SK-N-SH (cell line): Measurements from ENCODE around the gene RBL1. TPM values are rescaled to one million over a fixed set of nuclear protein-coding genes. Genes with fewer than 3 reads are reported as not detected.
"Not testable (repeated sequence)": the region's sequence is repeated elsewhere in the genome, so short reads cannot be mapped to it uniquely, and the experiment has no call there.

Source experiments
- CTCF ChIA-PET: fragments of 300-600, 350-600 bp; formaldehyde crosslinking; extraction: SDS; loops from one replicate; lab custom pipeline; 2021; lab: Yijun Ruan, JAX
- POLR2A ChIA-PET: fragments of 350-600 bp; sonication (Branson Sonifier 250); formaldehyde crosslinking; extraction: SDS; loops from one replicate; lab custom pipeline; 2020; ENCODE audit warnings: antibody characterized with exemption, inconsistent platforms; lab: Yijun Ruan, JAX
- DNase-seq: peaks from one replicate; pipeline ENCODE4 v3.0.0; 2012
- H2AFZ ChIP-seq: fragments of 200-600 bp; sonication (generic); 2 replicates; pipeline ENCODE4 v1.8.1; 2016; ENCODE audit warnings: antibody characterized with exemption, mild to moderate bottlenecking, low read depth
- H3F3A ChIP-seq: fragments of 200-600 bp; sonication (generic); replicated peaks from 2 replicates; pipeline ENCODE3; 2016; ENCODE audit warnings: antibody characterized with exemption, mild to moderate bottlenecking; ENCODE audit not compliant: insufficient read depth
- H3K27ac ChIP-seq, 2 experiments: fragments of 200-500 bp in 1 of 2; fragments of 200-600 bp in 1 of 2; sonication (Bioruptor generic) in 1 of 2; sonication (generic), shearing (Covaris generic) in 1 of 2; 2 replicates each; pipeline versions ENCODE4 v1.5.1 to v1.6.1; 2014 to 2016; ENCODE audit warnings: low read depth in 2 of 2, inconsistent platforms in 1 of 2, low read length in 1 of 2, mild to moderate bottlenecking in 1 of 2, mixed read lengths in 1 of 2
- H3K27me3 ChIP-seq: fragments of 200-600 bp; sonication (generic), shearing (Covaris generic); 2 replicates; pipeline ENCODE4 v1.6.1; 2016; ENCODE audit warnings: mixed run types; ENCODE audit not compliant: insufficient read depth
- H3K36me3 ChIP-seq, 2 experiments: fragments of 200-500 bp in 1 of 2; fragments of 200-600 bp in 1 of 2; sonication (Bioruptor generic) in 1 of 2; sonication (generic) in 1 of 2; replicated peaks in 1 of 2; 2 replicates each; pipeline versions ENCODE3 to v1.5.1; 2014 to 2016; ENCODE audit warnings: low read length in 1 of 2, mild to moderate bottlenecking in 1 of 2; ENCODE audit not compliant: insufficient read depth in 2 of 2, control insufficient read depth in 1 of 2
- H3K4me1 ChIP-seq, 2 experiments: fragments of 200-500 bp in 1 of 2; fragments of 200-600 bp in 1 of 2; sonication (Bioruptor generic) in 1 of 2; sonication (generic), shearing (Covaris generic) in 1 of 2; 2 replicates each; pipeline versions ENCODE4 v1.5.1 to v1.6.1; 2014 to 2016; ENCODE audit warnings: low read depth in 1 of 2, low read length in 1 of 2, mixed run types in 1 of 2; ENCODE audit not compliant: insufficient read depth in 2 of 2, control insufficient read depth in 1 of 2
- H3K4me2 ChIP-seq: fragments of 200-600 bp; sonication (generic), shearing (Covaris generic); 2 replicates; pipeline ENCODE4 v1.6.1; 2017; ENCODE audit warnings: mixed run types
- H3K4me3 ChIP-seq, 2 experiments: fragments of 200-500 bp in 1 of 2; fragments of 200-600 bp in 1 of 2; sonication (Bioruptor generic) in 1 of 2; sonication (generic), shearing (Covaris generic) in 1 of 2; 2 replicates each; pipeline versions ENCODE4 v1.5.1 to v1.8.1; 2014 to 2016; ENCODE audit warnings: low read depth in 2 of 2, inconsistent platforms in 1 of 2, low read length in 1 of 2, mild to moderate bottlenecking in 1 of 2, mixed read lengths in 1 of 2, moderate library complexity in 1 of 2
- H3K79me2 ChIP-seq: fragments of 200-600 bp; sonication (generic); 2 replicates; pipeline ENCODE4 v1.8.1; 2017; ENCODE audit warnings: mild to moderate bottlenecking; ENCODE audit not compliant: insufficient read depth
- H3K9ac ChIP-seq: fragments of 200-600 bp; sonication (generic); 2 replicates; pipeline ENCODE4 v1.6.1; 2017; ENCODE audit warnings: mixed run types
- H3K9me2 ChIP-seq: fragments of 200-600 bp; sonication (generic); 2 replicates; pipeline ENCODE4 v1.6.1; 2017; ENCODE audit warnings: mixed run types
- H3K9me3 ChIP-seq: fragments of 200-600 bp; sonication (generic); 2 replicates; pipeline ENCODE4 v1.6.1; 2017; ENCODE audit warnings: mixed run types, mild to moderate bottlenecking, moderate library complexity
- H4K20me1 ChIP-seq: fragments of 200-600 bp; sonication (generic); 2 replicates; pipeline ENCODE4 v1.6.1; 2017; ENCODE audit warnings: mild to moderate bottlenecking, mixed run types; ENCODE audit not compliant: insufficient read depth
- CHD2 ChIP-seq: fragments of 150-350 bp; IDR thresholded peaks from 2 replicates; pipeline ENCODE4 v1.6.1; 2018; ENCODE audit warnings: low read length; ENCODE audit not compliant: partially characterized antibody
- CTCF ChIP-seq: fragments of 200-600 bp; sonication (generic); IDR thresholded peaks from 2 replicates; pipeline ENCODE4 v1.6.1; 2017; ENCODE audit warnings: antibody characterized with exemption, mild to moderate bottlenecking, moderate library complexity
- EZH2phosphoT487 ChIP-seq: fragments of 200-600 bp; sonication (generic); IDR thresholded peaks from 2 replicates; pipeline ENCODE4 v1.6.1; 2017; ENCODE audit warnings: low read depth, mixed run types, mild to moderate bottlenecking, antibody characterized with exemption, moderate library complexity, borderline replicate concordance
- FOXM1 ChIP-seq: IDR thresholded peaks from 2 replicates; pipeline ENCODE4 v1.4.0; 2012; ENCODE audit warnings: low read depth, mild to moderate bottlenecking
- GABPA ChIP-seq: IDR thresholded peaks from 2 replicates; pipeline ENCODE4 v1.4.0; 2012; ENCODE audit warnings: low read depth, mild to moderate bottlenecking
- IRF3 ChIP-seq: fragments of 150-350 bp; IDR thresholded peaks from 2 replicates; pipeline ENCODE4 v1.6.1; 2016; ENCODE audit warnings: mild to moderate bottlenecking, low read depth, low read length
- MAX ChIP-seq: IDR thresholded peaks from 2 replicates; pipeline ENCODE4 v1.4.0; 2012; ENCODE audit warnings: low read depth
- MEF2A ChIP-seq: IDR thresholded peaks from 2 replicates; pipeline ENCODE4 v1.4.0; 2012; ENCODE audit warnings: low read depth, borderline replicate concordance
- NFIC ChIP-seq: IDR thresholded peaks from 2 replicates; pipeline ENCODE4 v1.4.0; 2012; ENCODE audit warnings: borderline replicate concordance
- NRF1 ChIP-seq: IDR thresholded peaks from 2 replicates; pipeline ENCODE4 v1.6.1; 2012; ENCODE audit warnings: low read depth, mild to moderate bottlenecking, low read length
- RAD21 ChIP-seq: IDR thresholded peaks from 2 replicates; pipeline ENCODE4 v1.6.1; 2012; ENCODE audit warnings: mild to moderate bottlenecking, low read length
- RCOR1 ChIP-seq: fragments of 150-350 bp; IDR thresholded peaks from 2 replicates; pipeline ENCODE4 v1.6.1; 2017; ENCODE audit warnings: antibody characterized with exemption, low read length
- RFX5 ChIP-seq: IDR thresholded peaks from 2 replicates; pipeline ENCODE4 v1.6.1; 2012; ENCODE audit warnings: mild to moderate bottlenecking, improper control_type of control experiment, low read length
- RXRA ChIP-seq: IDR thresholded peaks from 2 replicates; pipeline ENCODE4 v1.4.0; 2012; ENCODE audit warnings: low read depth, mild to moderate bottlenecking, borderline replicate concordance
- SIN3A ChIP-seq: IDR thresholded peaks from 2 replicates; pipeline ENCODE4 v1.6.1; 2012; ENCODE audit warnings: low read depth, mild to moderate bottlenecking, low read length, moderate library complexity, borderline replicate concordance
- TAF1 ChIP-seq: IDR thresholded peaks from 2 replicates; pipeline ENCODE4 v1.6.1; 2012; ENCODE audit warnings: low read depth, mild to moderate bottlenecking, low read length, moderate library complexity, borderline replicate concordance
- TCF12 ChIP-seq: IDR thresholded peaks from 2 replicates; pipeline ENCODE4 v1.4.0; 2012
- TEAD4 ChIP-seq: IDR thresholded peaks from 2 replicates; pipeline ENCODE4 v1.4.0; 2012; ENCODE audit warnings: mild to moderate bottlenecking, borderline replicate concordance; ENCODE audit not compliant: insufficient read depth
- ZBTB33 ChIP-seq: IDR thresholded peaks from 2 replicates; pipeline ENCODE4 v1.4.0; 2012; ENCODE audit warnings: low read depth, borderline replicate concordance
- WGBS: methylation state at CpG from one replicate; pipeline ENCODE4 v1.1.6; 2017; ENCODE audit warnings: low lambda C conversion rate; 5-methylcytosine and 5-hydroxymethylcytosine counted together
- polyA plus RNA-seq, 3 experiments: library from polyadenylated mRNA; depleted of rRNA; stranded (reverse); fragments of >200 nt; gene quantifications; 2 replicates each; pipeline ENCODE4 v1.2.3, GENCODE V29; 2012
- TF ChIP-seq, protein P1 (sequence below): IDR thresholded peaks from 2 replicates; pipeline ENCODE4 v1.4.0; 2012; ENCODE audit warnings: low read depth, borderline replicate concordance

The RBL1 gene
- polyA plus RNA-seq, 1 of the 3 experiments (the other 2 are of a cell fraction), result 2.5 TPM

DNA sequence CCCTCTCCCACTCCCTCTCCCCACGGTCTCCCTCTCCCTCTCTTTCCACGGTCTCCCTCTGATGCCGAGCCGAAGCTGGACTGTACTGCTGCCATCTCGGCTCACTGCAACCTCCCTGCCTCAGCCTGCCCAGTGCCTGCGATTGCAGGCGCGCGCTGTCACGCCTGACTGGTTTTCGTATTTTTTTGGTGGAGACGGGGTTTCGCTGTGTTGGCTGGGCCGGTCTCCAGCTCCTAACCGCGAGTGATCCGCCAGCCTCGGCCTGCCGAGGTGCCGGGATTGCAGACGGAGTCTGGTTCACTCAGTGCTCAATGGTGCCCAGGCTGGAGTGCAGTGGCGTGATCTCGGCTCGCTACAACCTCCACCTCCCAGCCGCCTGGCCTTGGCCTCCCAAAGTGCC is 83.9 kb downstream of the RBL1 start:
- H3K27me3 ChIP-seq, CTCF ChIA-PET, POLR2A ChIA-PET: not testable (repeated sequence)

DNA sequence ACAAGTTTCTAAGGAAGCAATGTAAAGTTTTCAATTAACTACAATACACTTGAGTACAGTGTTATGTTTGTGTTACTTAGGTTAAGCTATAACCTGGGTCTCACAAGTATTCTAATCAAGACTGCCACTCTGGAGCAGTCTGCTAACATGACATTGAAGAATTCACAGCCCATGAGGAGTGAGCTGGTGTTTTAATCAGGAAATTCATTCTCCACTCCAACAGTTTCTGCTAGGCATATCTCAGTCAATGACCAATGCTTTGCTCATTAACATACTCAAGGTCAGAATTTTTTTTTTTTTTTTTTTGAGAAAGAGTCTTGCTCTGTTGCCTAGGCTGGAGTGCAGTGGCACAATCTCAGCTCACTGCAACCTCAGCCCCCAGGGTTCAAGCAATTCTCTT is 84.7 kb downstream of the RBL1 start:
- Histone ChIP-seq H3K9ac (no peak overlapping the region), H3K4me3 (no peak overlapping the region), H3K79me2 (no peaks in the 10 kb centered on the region), H3K27ac (no peak overlapping the region), H3K9me3 (no peaks in the 10 kb centered on the region), H2AFZ (no peak overlapping the region), H3K9me2 (no peaks in the 10 kb centered on the region), H3K4me2 (no peak overlapping the region), H3F3A (no peaks in the 10 kb centered on the region), H3K36me3 (peaks cover 0 to 7% of the 10 kb centered on the region in 2 experiments), H3K27me3 (no peaks in the 10 kb centered on the region), H3K4me1 (no peaks in the 10 kb centered on the region), H4K20me1 (no peaks in the 10 kb centered on the region)
- POLR2A ChIA-PET, result no interaction called here
- DNase-seq, result no peak
- CTCF ChIA-PET, result no interaction called here
- TF ChIP-seq RFX5, result no peak
- no peak for TF ChIP-seq ZBTB33
- TF ChIP-seq MEF2A, result no peak
- no peak for TF ChIP-seq TEAD4
- no peak for TF ChIP-seq RAD21
- no peak for TF ChIP-seq TCF12
- no peak for TF ChIP-seq NRF1
- TF ChIP-seq, protein P1, sequence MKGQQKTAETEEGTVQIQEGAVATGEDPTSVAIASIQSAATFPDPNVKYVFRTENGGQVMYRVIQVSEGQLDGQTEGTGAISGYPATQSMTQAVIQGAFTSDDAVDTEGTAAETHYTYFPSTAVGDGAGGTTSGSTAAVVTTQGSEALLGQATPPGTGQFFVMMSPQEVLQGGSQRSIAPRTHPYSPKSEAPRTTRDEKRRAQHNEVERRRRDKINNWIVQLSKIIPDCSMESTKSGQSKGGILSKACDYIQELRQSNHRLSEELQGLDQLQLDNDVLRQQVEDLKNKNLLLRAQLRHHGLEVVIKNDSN, result no peak
- TF ChIP-seq GABPA, result no peak
- TF ChIP-seq RXRA, result no peak
- no peak for TF ChIP-seq CTCF
- no peak for TF ChIP-seq NFIC
- no peak for TF ChIP-seq IRF3
- TF ChIP-seq MAX, result no peak
- no peak for TF ChIP-seq SIN3A
- TF ChIP-seq FOXM1, result no peak
- no peak for TF ChIP-seq RCOR1
- no peak for TF ChIP-seq EZH2phosphoT487
- no peak for TF ChIP-seq CHD2
- no peak for TF ChIP-seq TAF1

More for the DNA sequence above, 83.9 kb downstream of the RBL1 start:
- H3K4me1 ChIP-seq, H3K9me2 ChIP-seq, H3K79me2 ChIP-seq, H3K4me3 ChIP-seq, H3K4me2 ChIP-seq, H3K27ac ChIP-seq, H3K9me3 ChIP-seq, H2AFZ ChIP-seq, H3K9ac ChIP-seq, DNase-seq, H4K20me1 ChIP-seq, H3F3A ChIP-seq: not testable (repeated sequence)
- peaks cover 2 to 11% of the 10 kb centered on the region in 2 experiments for H3K36me3 ChIP-seq
- 97% methylated on average over 25 of the region's 25 CpGs for WGBS
